Hematopoietic multipotent progenitor cell treated with erythropoietin and hydrocortisone succinate and interleukin-3 and kit ligand, for 17 days (in vitro differentiated cells): ENCODE measurements around the gene FPGS.
"Not testable (repeated sequence)": the region's sequence is repeated elsewhere in the genome, so short reads cannot be mapped to it uniquely, and the experiment has no call there.

Source experiments
- DNase-seq: peaks from one replicate; pipeline ENCODE4 v3.0.0-alpha.2; 2015; ENCODE audit warnings: low spot score

The FPGS gene

DNA sequence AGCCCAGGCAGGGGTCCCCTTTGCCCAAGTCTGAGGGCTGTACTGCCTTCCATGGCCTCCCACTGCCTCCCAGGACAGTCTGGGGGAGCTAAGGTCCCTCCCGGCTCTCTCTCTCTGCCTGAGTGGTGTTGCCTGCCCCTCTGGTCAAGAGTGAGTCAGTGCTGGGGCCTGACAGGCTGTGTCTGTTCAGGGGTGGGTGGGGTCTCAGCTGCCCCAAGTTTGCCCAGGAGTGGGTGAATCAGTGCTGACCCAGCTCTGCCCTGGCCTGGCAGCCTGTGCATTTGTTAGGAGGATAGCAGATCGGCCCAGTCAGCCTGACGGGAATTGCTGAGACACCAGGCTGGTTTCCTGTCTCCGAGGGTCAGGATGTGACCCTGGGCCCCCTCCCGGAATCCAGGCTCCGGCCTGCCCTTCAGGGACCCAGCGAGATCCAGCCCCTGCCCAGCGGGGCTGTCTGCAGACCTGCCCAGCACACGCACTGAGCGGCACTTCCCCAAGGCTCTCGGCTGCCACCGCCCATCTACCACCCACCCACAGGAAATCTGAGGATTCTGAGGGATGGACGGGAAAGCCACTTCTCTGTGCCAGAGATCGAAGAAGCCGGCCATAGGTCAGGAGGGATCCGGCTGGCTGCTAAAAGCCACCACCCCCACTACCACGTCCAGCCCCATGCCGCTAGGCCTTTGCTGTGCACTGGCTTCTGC, 35.8 kb downstream of the FPGS start:
- no peak for DNase-seq

GRCh38 chr9:127841087-127841835, 38.6 kb downstream of the FPGS start:
- no peak for DNase-seq

- no peak for DNase-seq
Measured at GRCh38 chr9:127844821-127845359, 42.2 kb downstream of the FPGS start.

GRCh38 chr9:127845619-127846018, 42.9 kb downstream of the FPGS start:
- DNase-seq = not testable (repeated sequence)

DNA sequence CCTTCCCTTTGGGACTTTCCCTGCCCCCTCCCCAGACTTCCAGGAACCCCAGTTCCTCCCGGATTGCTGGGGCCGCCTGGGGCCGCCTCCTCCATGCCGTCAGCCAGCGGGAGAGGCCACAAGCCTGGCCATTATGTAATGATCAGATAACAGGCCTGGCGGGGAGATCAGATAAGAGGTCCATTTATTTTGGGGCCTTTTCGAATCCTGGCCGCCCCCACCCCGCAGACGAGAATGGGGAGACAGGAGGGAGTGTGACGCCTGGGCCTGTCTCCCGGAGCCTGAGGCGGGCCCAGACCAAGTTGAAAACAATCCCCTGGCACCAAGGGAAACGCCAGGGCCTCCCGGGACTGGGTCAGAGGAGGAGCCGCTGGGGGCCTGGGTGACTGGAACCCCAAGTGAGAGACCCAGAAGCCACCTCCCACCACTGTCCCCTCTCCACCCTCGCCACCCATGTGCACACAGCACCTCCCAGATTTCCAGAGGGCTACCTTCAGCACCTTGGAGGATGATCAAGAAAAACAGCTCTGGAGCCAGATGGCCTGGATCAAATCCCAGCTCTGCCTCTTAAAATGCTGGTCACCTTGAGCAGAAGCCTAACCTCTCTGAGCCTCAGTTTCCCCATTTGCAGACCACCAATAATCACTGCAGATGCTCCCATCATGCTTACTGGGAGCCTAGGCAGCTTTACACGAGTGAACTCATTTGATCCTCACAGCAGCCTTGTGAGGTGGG, 43.9 kb downstream of the FPGS start:
- DNase-seq = no peak

DNA sequence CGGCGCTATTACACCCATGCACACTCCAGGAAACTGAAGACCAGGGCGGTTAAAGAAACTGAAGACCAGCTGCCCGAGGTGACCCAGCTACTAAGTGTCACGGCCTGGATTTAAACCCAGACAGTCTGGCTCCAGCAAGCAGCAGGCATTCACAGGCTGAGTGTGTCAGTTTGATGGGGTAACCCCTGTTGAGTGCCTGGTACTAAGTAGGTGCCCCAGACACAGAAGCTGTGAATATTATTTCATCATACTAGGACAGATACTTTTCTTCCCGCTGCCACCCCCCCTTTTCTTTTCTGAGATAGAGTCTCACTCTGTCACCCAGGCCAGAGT, 44.5 kb downstream of the FPGS start:
- DNase-seq = no peak

- DNase-seq = no peak
Measured at GRCh38 chr9:127847833-127848755, 45.4 kb downstream of the FPGS start.

GRCh38 chr9:127848756-127849504, 46.2 kb downstream of the FPGS start:
- no peak for DNase-seq

GRCh38 chr9:127850286-127850830, 47.7 kb downstream of the FPGS start:
- DNase-seq = no peak

- DNase-seq = no peak
Measured at GRCh38 chr9:127852829-127853228, 50.1 kb downstream of the FPGS start.

- no peak for DNase-seq
Measured at GRCh38 chr9:127853312-127854183, 50.9 kb downstream of the FPGS start.

- no peak for DNase-seq
Measured at GRCh38 chr9:127854184-127854806, 51.6 kb downstream of the FPGS start, which contains the start of gene ENG. Gene ENG, minus strand, starts transcription at chr9:127854658. Its CDS starts 303 bp downstream, at chr9:127854355.

GRCh38 chr9:127854960-127855359, 52.3 kb downstream of the FPGS start:
- no peak for DNase-seq

DNA sequence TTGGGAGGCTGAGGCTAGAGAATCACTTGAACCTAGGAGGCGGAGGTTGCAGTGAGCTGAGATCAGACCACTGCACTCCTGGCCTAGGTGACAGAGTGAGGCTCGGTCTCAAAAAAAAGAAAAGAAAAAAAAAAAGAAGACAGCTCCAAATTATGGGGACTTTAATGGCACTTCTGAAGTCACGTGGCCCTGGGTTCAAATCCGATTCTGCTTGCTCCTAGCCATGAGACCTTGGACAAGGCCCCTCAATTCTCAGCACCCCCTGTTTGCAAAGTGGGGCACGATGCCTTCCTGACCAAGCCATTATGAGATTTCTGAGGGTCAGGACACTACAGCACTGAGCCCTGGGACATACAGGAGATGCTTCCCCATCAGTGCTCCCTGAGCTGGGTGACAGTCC, 52.8 kb downstream of the FPGS start:
- DNase-seq = no peak

GRCh38 chr9:127856094-127856728, 53.5 kb downstream of the FPGS start:
- DNase-seq = no peak

DNA sequence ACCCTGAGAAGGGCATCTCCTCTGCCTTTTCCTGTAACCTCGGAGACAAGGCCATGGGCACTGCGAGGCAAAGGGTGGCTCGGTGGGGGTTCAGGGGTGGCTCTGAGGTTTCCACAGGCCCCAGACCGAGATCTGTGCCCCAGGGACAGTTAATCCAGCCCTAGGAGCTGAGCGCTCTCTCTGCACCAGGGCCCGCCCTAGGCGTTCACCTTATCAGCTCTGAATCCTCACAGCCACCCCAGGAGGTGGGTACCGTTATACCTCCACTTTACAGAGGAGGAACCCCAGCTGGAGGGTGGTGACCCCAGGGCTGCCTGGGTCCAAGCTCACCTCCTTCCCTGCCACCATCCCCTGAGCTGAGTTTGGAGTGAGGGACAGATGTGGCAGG, 54.0 kb downstream of the FPGS start:
- peak; percentile 73 for DNase-seq

GRCh38 chr9:127857278-127857677, 54.6 kb downstream of the FPGS start:
- DNase-seq = no peak

DNA sequence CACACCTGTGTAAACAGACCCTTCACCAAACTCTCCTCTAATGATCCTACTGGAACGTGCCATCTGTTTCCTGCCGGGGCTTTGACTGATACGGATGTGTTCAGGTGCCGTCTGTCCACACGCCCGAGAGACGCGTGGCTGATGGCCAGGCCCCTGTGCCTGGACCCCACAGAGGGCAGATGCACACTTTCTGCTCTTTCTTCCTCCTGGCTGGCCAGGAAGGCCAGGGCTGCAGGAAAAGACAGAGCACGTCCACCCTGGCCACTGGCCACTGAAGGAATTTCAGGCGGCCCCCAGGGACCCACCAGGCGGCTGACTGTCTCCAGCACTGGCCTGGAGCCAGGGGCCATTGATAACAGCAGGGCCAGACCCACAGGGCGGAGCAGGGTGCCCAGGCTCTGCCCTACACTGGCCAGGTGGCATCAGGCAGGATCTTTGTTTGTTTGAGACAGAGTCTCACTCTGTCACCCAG, 55.4 kb downstream of the FPGS start:
- DNase-seq = peak; percentile 61
